Dendritic cell treated with granulocyte-macrophage colony-stimulating factor and Interleukin-4, amounts not matched to agents 40 ng/mL and 50 ng/mL, for 4 days (primary cell): ENCODE data around the gene PDPK1.
"Not testable (repeated sequence)": the region's sequence is repeated elsewhere in the genome, so short reads cannot be mapped to it uniquely, and the experiment has no call there.

Experiments
- H3K27ac Mint-ChIP-seq: one replicate; pipeline ENCODE4 v1.8.0; 2022; ENCODE audit warnings: mild to moderate bottlenecking, mixed read lengths
- H3K27me3 Mint-ChIP-seq: one replicate; pipeline ENCODE4 v1.8.0; 2022; ENCODE audit warnings: mild to moderate bottlenecking, mixed read lengths
- H3K36me3 Mint-ChIP-seq: one replicate; pipeline ENCODE4 v1.8.0; 2022; ENCODE audit warnings: low read depth, mixed read lengths
- H3K4me1 Mint-ChIP-seq: one replicate; pipeline ENCODE4 v1.8.0; 2022; ENCODE audit warnings: low read depth, mixed read lengths
- H3K4me3 Mint-ChIP-seq: one replicate; pipeline ENCODE4 v1.8.0; 2022; ENCODE audit warnings: mild to moderate bottlenecking, moderate library complexity, mixed read lengths
- H3K9me3 Mint-ChIP-seq: one replicate; pipeline ENCODE4 v1.8.0; 2022; ENCODE audit warnings: mixed read lengths
- intact Hi-C: fragments of 100-400 bp; cut with micrococcal nuclease; formaldehyde crosslinking; loops from one replicate; pipeline ENCODE4 v1.15.0; 2022

The PDPK1 gene

DNA sequence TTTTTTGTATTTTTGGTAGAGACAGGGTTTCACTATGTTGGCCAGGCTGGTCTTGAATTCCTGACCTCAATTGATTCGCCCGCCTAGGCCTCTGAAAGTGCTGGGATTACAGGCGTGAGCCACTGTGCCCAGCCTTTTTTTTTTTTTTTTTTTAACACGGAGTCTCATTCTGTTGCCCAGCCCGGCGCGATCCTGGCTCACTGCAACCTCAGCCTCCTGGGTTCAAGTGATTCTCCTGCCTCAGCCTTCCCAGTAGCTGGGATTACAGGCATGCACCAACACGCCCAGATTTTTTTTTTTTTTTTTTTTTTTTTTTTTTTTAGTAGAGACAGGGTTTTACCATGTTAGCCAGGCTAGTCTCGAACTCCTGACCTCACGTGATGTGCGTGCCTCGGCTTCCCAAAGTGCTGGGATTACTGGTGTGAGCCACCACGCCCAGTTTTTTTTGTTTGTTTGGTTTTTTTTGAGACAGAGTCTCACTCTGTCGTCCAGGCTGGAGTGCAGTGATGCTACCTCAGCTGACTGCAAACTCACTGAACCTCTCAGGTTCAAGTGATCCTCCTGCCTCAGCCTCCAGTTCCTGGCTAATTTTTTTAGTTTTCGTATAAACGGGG, 4.6 kb upstream of the PDPK1 start:
- peak overlapping the region; percentile 89 for H3K4me3 Mint-ChIP-seq
- H3K27me3 Mint-ChIP-seq, intact Hi-C loops, H3K9me3 Mint-ChIP-seq: not testable (repeated sequence)
- H3K36me3 Mint-ChIP-seq: peaks cover 34% of the 10 kb centered on the region
- peak overlapping the region; percentile 97 for H3K27ac Mint-ChIP-seq
- H3K4me1 Mint-ChIP-seq: peaks cover 60% of the 10 kb centered on the region

DNA sequence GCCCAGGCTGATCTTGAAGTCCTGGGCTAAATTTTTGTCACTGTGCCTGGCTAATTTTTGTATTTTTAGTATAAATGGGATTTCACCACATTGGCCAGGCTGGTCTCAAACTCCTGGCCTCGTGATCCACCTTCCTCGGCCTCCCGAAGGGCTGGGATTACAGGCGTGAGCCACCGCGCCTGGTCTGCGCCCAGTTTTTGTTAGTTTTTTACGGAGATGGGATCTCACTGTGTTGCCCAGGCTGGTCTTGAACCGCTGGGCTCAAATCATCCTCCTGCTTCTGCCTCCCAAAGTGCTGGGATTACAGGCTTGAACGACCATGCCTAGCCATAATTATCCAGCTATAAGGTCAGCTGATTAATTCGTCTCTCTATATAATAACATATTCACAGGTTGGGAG, 3.9 kb upstream of the PDPK1 start:
- no peak overlapping the region for H3K4me3 Mint-ChIP-seq
- H3K27ac Mint-ChIP-seq: peak overlapping the region; percentile 97
- H3K9me3 Mint-ChIP-seq: no peaks in the 10 kb centered on the region
- peaks cover 33% of the 10 kb centered on the region for H3K36me3 Mint-ChIP-seq
- intact Hi-C loops: no loop called here
- no peaks in the 10 kb centered on the region for H3K27me3 Mint-ChIP-seq
- peaks cover 64% of the 10 kb centered on the region for H3K4me1 Mint-ChIP-seq

DNA sequence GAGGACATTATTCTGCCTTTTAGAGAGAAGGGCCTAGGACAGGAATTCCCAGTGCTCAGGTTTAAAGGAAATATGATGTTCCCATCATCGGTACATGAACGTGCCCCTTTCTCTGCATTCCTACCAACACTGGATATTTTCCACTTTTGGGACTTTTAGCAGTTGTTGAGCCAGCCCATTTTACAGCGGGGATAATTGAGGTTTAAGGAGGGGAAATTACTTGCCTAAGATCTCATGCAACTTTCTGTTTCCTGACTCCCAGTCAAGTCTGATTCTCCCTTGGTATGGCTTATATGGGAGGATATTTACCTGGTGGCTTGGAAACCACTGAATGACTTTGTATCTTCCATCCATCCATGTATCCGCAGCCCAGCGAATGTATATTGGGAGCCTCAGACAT, 3.5 kb upstream of the PDPK1 start:
- H3K4me3 Mint-ChIP-seq, H3K27me3 Mint-ChIP-seq, intact Hi-C loops, H3K9me3 Mint-ChIP-seq: not testable (repeated sequence)
- peaks cover 69% of the 10 kb centered on the region for H3K4me1 Mint-ChIP-seq
- peak overlapping the region; percentile 97 for H3K27ac Mint-ChIP-seq
- peaks cover 33% of the 10 kb centered on the region for H3K36me3 Mint-ChIP-seq

DNA sequence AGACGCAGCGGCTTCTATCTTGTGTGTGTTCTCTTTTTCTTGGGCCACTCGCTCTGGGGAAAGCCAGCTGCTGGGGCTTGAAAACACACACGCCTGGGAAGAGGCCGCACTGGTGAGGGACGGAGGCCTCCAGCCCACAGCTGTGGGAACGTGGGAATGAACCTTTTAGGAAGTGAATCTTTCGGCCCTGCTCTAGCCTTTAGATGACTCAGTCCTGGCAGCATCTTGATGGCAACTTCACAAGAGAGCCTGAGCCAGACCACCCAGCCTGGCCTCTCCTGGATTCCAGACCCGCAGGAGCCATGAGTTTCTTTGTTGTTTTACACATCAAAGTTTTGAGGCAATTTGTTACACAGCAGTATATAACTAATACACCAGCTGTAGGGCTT, 2.2 kb upstream of the PDPK1 start:
- peaks cover 33% of the 10 kb centered on the region for H3K36me3 Mint-ChIP-seq
- peak overlapping the region; percentile 92 for H3K27ac Mint-ChIP-seq
- intact Hi-C loops: loop anchor here (2.0 kb wide), 1 partner anchor 15 kb away; the partner anchor contains the start of gene AMDHD2
- H3K4me1 Mint-ChIP-seq: peaks cover 69% of the 10 kb centered on the region
- no peaks in the 10 kb centered on the region for H3K9me3 Mint-ChIP-seq
- H3K27me3 Mint-ChIP-seq: no peaks in the 10 kb centered on the region
- H3K4me3 Mint-ChIP-seq: peak overlapping the region; percentile 30

DNA sequence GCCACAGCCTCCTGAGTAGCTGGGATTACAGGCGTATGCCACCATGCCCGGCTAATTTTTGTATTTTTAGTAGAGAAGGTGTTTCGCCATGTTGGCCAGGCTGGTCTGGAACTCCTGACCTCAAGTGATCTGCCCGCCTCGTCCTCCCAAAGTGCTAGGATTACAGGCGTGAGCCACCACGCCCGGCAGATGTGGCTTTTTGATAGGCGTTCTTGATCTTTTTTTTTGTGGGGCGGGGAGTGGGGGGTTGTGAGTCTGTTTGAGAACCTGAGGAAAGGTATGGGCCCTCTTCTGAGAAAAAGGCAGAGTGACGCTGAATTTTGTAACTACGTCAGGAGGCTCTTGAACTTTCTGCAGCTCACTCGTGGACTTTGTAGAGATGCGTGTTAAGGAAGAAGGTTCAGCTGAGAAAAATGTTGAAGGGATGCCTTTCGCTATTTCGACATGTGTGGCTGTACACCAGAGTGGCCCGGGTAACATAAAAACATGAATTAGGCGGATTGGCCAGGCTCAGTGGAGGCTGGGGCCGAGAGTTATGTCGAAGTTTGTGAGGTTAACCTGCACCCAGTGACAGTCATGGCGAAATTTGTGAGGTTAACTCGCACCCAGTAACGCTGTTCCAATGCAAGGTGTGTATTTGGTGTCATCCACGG, 1.5 kb downstream of the PDPK1 start:
- H3K27me3 Mint-ChIP-seq, intact Hi-C loops, H3K9me3 Mint-ChIP-seq: not testable (repeated sequence)
- Mint-ChIP-seq H3K4me3 (peak overlapping the region; percentile 76), H3K36me3 (peaks cover 43% of the 10 kb centered on the region), H3K27ac (peak overlapping the region; percentile 49), H3K4me1 (peaks cover 60% of the 10 kb centered on the region)

DNA sequence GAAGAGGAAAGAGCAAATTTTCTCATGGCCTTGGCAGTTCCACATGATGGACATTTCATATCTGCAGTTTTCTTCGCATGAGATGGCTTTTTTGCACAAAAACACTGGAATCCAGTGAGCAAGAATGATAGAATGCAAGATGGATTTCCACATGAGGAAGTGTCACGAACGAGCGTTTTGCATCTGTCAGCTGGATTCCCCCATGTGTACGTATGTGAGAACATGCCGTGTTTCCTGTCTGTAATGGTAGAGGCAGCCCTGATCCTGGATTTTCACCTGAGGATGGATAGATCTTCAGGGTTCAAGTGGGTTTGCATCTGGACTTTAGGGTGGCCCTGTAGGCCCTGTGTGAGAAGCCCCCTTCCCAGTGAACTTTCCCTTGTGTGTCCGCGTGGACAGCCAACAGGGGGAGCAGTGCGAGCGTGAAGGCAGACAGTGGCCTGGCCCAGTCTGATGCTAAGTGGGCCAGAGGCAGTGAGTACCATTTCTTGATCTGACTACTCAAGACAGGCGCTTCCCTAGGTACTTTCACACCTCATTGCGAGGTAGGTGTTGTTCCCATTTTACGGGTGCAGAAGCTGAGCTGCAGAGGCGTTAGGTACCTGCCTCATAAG, 2.1 kb downstream of the PDPK1 start:
- intact Hi-C loops, H3K27me3 Mint-ChIP-seq, H3K9me3 Mint-ChIP-seq: not testable (repeated sequence)
- peaks cover 49% of the 10 kb centered on the region for H3K36me3 Mint-ChIP-seq
- peak overlapping the region; percentile 76 for H3K4me3 Mint-ChIP-seq
- H3K27ac Mint-ChIP-seq: peak overlapping the region; percentile 49
- peaks cover 57% of the 10 kb centered on the region for H3K4me1 Mint-ChIP-seq

DNA sequence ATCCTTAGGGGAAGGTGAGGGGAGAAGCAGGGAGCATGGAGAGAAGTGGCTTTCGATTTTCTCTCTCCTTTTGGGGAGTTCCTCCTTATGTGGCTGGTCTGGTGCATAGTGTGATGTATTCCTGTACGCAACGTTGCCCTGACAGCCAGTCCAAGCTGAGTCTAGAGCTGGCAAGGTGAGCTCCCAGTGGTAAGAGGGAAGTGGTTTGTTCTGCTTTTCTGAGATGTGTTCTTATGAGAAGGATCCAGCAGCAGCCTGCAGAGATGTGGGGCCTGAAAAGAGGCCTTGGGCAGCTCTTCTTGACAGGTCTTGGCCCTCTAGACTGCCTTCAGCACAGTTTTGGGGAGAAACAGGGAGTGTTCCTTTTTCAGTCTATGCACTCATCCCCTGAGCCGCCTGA, 3.1 kb downstream of the PDPK1 start:
- Mint-ChIP-seq H3K36me3 (peaks cover 57% of the 10 kb centered on the region), H3K4me1 (peaks cover 53% of the 10 kb centered on the region), H3K27ac (peak overlapping the region; percentile 49)
- intact Hi-C loops, H3K9me3 Mint-ChIP-seq, H3K4me3 Mint-ChIP-seq, H3K27me3 Mint-ChIP-seq: not testable (repeated sequence)

DNA sequence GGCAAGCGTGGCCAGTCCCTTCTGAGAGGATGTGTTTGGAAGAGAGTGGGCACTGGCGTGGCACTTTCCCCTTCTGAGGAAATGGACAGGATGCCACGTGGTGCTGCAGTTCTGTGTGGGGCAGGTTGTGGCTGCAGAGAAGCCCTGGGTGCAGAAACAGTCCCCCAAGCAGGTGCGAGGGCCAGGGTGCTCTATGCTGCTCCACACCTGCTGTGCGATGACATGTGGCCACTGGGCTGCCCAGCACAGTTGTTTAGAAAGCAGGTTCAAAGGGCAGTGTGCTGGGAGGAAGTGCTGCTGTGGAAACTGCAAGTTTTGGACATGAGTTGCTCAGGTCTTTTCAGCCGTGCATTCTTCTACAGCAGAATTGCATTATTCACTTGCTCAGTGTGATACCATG, 3.6 kb downstream of the PDPK1 start:
- intact Hi-C loops: not testable (repeated sequence)
- peak overlapping the region; percentile 49 for H3K27ac Mint-ChIP-seq
- H3K4me3 Mint-ChIP-seq: peak overlapping the region; percentile 47

DNA sequence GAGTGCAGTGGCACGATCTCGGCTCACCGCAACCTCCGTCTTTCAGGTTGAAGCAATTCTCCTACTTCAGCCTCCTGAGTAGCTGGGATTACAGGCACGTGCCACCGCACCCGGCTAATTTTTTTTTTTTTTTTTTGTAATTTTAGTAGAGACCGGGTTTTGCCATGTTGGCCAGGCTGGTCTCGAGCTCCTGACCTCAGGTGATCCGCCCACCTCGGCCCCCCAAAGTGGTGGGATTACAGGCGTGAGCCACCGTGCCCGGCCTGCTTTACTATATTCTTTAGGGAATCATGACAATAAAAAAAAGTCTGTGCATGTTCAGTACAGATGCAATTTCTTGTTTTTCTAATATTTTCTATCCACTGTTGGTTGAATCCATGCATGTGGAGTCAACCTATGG, 6.0 kb downstream of the PDPK1 start:
- intact Hi-C loops, H3K4me3 Mint-ChIP-seq: not testable (repeated sequence)

More for the DNA sequence above, 3.6 kb downstream of the PDPK1 start:
- H3K36me3 Mint-ChIP-seq: peaks cover 62% of the 10 kb centered on the region
- peaks cover 48% of the 10 kb centered on the region for H3K4me1 Mint-ChIP-seq
- H3K9me3 Mint-ChIP-seq, H3K27me3 Mint-ChIP-seq: not testable (repeated sequence)

DNA sequence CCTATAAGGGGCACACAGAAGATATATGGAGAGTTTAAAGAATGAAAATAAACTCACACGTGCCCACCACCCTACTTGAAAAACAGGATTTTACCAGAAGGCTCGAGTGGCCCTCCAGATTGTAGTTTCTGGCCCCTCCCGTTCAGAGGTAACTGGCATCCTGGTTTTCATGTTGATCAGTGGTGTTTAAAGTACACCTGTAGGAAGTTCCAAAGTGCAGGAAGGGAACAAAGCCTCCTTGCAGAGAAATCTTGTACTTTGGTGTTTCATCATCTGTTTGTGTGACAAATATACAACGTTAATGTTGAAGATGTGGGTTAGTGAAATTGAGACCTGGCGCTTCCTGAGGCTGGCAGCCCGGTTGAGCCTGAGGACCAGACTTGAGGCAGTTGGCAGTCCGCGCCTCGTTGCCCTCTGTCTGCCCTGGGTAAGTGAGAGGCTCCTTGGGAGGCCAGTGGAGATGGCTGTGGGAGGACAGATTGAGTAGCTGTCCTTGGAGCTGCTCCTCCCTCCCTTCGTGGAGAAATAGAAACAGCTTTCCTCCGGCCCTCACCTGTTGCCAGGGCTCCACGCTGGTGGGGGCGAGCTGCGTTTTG, 12.6 kb downstream of the PDPK1 start:
- H3K9me3 Mint-ChIP-seq, H3K4me1 Mint-ChIP-seq, H3K4me3 Mint-ChIP-seq, H3K27me3 Mint-ChIP-seq, intact Hi-C loops, H3K27ac Mint-ChIP-seq: not testable (repeated sequence)
- peaks cover 11% of the 10 kb centered on the region for H3K36me3 Mint-ChIP-seq

More for the DNA sequence above, 6.0 kb downstream of the PDPK1 start:
- H3K4me1 Mint-ChIP-seq: peaks cover 40% of the 10 kb centered on the region
- H3K27ac Mint-ChIP-seq, H3K27me3 Mint-ChIP-seq, H3K9me3 Mint-ChIP-seq: not testable (repeated sequence)
- peaks cover 61% of the 10 kb centered on the region for H3K36me3 Mint-ChIP-seq

DNA sequence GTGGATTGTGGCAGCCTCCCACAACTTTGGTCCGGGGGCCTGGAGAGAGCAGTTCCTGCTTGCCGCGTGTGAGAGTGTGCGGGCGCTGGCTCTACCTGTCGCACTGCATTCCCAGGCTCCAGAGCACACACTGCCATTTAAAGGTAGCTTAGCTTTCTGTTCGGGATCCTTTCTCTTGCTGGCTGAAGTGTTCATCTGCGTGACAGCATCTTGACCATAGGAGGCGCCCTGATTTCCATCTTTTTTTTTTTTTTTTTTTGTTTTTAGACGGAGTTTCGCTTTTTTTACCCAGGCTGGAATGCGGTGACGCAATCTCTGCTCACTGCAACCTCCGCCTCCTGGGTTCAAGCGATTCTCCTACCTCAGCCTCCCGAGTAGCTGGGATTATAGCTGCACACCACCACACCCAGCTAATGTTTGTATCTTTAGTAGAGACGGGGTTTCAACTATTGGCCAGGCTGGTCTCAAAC, 13.6 kb downstream of the PDPK1 start:
- H3K9me3 Mint-ChIP-seq, intact Hi-C loops, H3K4me1 Mint-ChIP-seq, H3K36me3 Mint-ChIP-seq, H3K27me3 Mint-ChIP-seq, H3K27ac Mint-ChIP-seq, H3K4me3 Mint-ChIP-seq: not testable (repeated sequence)

DNA sequence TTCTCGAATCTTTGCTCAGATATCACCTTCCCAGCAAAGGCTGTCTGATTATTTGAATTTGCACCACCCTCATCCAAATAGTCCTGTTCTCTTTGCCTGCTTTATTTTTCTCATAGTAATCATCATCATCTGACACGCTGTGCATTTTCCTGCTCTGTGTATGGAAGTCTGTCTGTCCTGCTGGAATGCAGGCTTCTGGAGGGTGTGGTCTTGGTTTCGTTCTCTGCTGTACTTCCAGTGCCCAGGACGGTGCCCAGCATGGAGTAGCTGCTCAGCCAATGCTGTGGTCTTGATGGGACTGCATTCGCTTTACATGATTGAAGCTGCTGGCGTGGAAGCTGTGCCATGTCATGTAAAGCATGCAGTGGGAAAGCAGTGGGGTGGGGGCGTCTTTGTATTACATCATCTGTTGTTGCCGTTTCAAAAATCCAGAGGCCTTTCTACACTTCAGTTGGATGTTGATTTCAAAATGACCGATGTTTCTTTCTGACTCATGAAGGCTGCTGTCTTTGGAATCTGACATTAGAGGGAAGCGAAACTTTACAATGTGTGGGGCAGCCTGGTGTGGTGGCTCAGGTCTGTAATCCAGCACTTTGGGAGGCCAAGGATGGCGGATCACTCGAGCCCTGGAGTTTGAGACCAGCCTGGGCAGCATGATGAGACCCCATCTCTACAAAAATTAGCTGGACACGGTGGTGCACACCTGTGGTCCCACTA, 17.0 kb downstream of the PDPK1 start:
- H3K4me3 Mint-ChIP-seq, intact Hi-C loops, H3K27me3 Mint-ChIP-seq, H3K9me3 Mint-ChIP-seq, H3K36me3 Mint-ChIP-seq, H3K27ac Mint-ChIP-seq, H3K4me1 Mint-ChIP-seq: not testable (repeated sequence)

DNA sequence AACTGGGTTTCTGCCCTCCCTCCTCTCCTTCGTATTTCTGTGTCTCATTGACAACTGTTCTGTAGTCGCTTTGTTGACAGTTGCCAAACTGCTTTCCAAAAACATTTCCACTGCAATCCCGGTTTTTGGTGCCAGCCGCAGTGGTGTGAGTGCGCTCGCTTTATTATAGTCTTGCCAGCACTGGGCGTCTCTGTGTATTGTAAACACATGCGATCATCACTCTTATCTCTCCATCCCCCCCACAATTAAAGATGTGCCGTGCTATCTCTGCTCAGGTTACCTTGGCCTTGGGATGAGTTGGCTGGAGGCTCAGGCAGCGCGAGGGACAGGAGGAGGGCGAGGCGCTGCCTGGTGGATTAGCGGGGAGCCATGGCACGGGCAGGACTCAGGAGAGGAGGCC, 19.3 kb downstream of the PDPK1 start:
- H3K4me1 Mint-ChIP-seq, intact Hi-C loops, H3K4me3 Mint-ChIP-seq, H3K9me3 Mint-ChIP-seq, H3K27ac Mint-ChIP-seq, H3K36me3 Mint-ChIP-seq, H3K27me3 Mint-ChIP-seq: not testable (repeated sequence)
